GM23338 (cell line): Measurements from ENCODE around the gene TTC28. TPM values are rescaled to one million over a fixed set of nuclear protein-coding genes. Genes with fewer than 3 reads are reported as not detected.

ENCODE experiments used
- ATAC-seq: fragments of 200-7000 bp; cut with Tn5 transposase; 3 replicates; pipeline ENCODE4 v1.9.1; 2020
- DNase-seq: peaks from one replicate; pipeline ENCODE4 v3.0.0-alpha.2; 2015; ENCODE audit warnings: low spot score
- H2AFZ ChIP-seq: fragments of 200-600 bp; sonication (generic); 2 replicates; pipeline ENCODE4 v1.8.0; 2016; ENCODE audit warnings: antibody characterized with exemption, mild to moderate bottlenecking, moderate library complexity
- H3F3A ChIP-seq: fragments of 200-600 bp; sonication (generic); replicated peaks from 2 replicates; pipeline ENCODE4 v1.8.0; 2017; ENCODE audit warnings: antibody characterized with exemption, mixed run types, low read depth
- H3K27ac ChIP-seq: fragments of 200-600 bp; sonication (generic); 2 replicates; pipeline ENCODE4 v1.6.1; 2016; ENCODE audit warnings: low read depth
- H3K27me3 ChIP-seq: fragments of 200-600 bp; sonication (generic); 2 replicates; pipeline ENCODE4 v1.8.0; 2016; ENCODE audit warnings: mild to moderate bottlenecking, mixed run types, moderate library complexity; ENCODE audit not compliant: insufficient read depth
- H3K36me3 ChIP-seq: fragments of 200-600 bp; sonication (generic); 2 replicates; pipeline ENCODE4 v1.8.0; 2016; ENCODE audit warnings: mild to moderate bottlenecking; ENCODE audit not compliant: insufficient read depth
- H3K4me1 ChIP-seq: fragments of 200-600 bp; sonication (generic); 2 replicates; pipeline ENCODE4 v1.8.0; 2016; ENCODE audit warnings: mild to moderate bottlenecking, moderate library complexity; ENCODE audit not compliant: insufficient read depth
- H3K4me2 ChIP-seq: fragments of 200-600 bp; sonication (generic); 2 replicates; pipeline ENCODE4 v1.7.1; 2017; ENCODE audit warnings: mixed run types
- H3K4me3 ChIP-seq: fragments of 200-600 bp; sonication (generic); 2 replicates; pipeline ENCODE4 v1.6.1; 2016; ENCODE audit warnings: mixed run types
- H3K79me2 ChIP-seq: fragments of 200-600 bp; sonication (generic); replicated peaks from 2 replicates; pipeline ENCODE4 v1.8.0; 2017; ENCODE audit warnings: mild to moderate bottlenecking; ENCODE audit not compliant: insufficient read depth
- H3K9me2 ChIP-seq: fragments of 200-600 bp; sonication (generic); 2 replicates; pipeline ENCODE4 v1.8.0; 2017; ENCODE audit not compliant: insufficient read depth
- H4K20me1 ChIP-seq: fragments of 200-600 bp; sonication (generic); replicated peaks from 2 replicates; pipeline ENCODE4 v1.8.0; 2017; ENCODE audit warnings: mild to moderate bottlenecking; ENCODE audit not compliant: insufficient read depth
- H3K27ac Mint-ChIP-seq: 2 replicates; pipeline ENCODE4 v1.8.0; 2020; ENCODE audit warnings: inconsistent platforms, mild to moderate bottlenecking, moderate library complexity, mixed read lengths
- H3K27me3 Mint-ChIP-seq: 3 replicates; pipeline ENCODE4 v1.8.0; 2022; ENCODE audit warnings: low read depth, mild to moderate bottlenecking, moderate library complexity, mixed read lengths, inconsistent platforms; ENCODE audit not compliant: insufficient read depth, poor library complexity
- H3K36me3 Mint-ChIP-seq: 3 replicates; pipeline ENCODE4 v1.8.0; 2021; ENCODE audit warnings: low read depth, mild to moderate bottlenecking, inconsistent platforms, moderate library complexity, mixed read lengths
- H3K4me1 Mint-ChIP-seq: 3 replicates; pipeline ENCODE4 v1.8.0; 2020; ENCODE audit warnings: mild to moderate bottlenecking, inconsistent platforms, mixed read lengths
- H3K4me3 Mint-ChIP-seq: 3 replicates; pipeline ENCODE4 v1.8.0; 2021; ENCODE audit warnings: moderate library complexity, mild to moderate bottlenecking, inconsistent platforms, mixed read lengths
- H3K9me3 Mint-ChIP-seq: 3 replicates; pipeline ENCODE4 v1.8.0; 2020; ENCODE audit warnings: moderate library complexity, mild to moderate bottlenecking, inconsistent platforms, mixed read lengths
- CREB1 ChIP-seq: fragments of 250-450 bp; sonication (Bioruptor Pico); IDR thresholded peaks from 2 replicates; pipeline ENCODE4 v1.5.0; 2020; ENCODE audit warnings: low read depth, mild to moderate bottlenecking, moderate library complexity
- CTCF ChIP-seq, 2 experiments: fragments of 200-600 bp in 1 of 2; sonication (generic) in 1 of 2; conservative IDR thresholded peaks; 2 replicates each; pipeline versions ENCODE4 v1.5.1 to v1.6.1; 2016 to 2017; ENCODE audit warnings: antibody characterized with exemption in 2 of 2, low read depth in 2 of 2, mild to moderate bottlenecking in 2 of 2, moderate library complexity in 1 of 2
- ETS1 ChIP-seq: IDR thresholded peaks from 2 replicates; pipeline ENCODE4 v1.6.1; 2016; ENCODE audit warnings: antibody characterized with exemption
- NANOG ChIP-seq: IDR thresholded peaks from 2 replicates; pipeline ENCODE4 v1.6.1; 2016; ENCODE audit warnings: antibody characterized with exemption, borderline replicate concordance
- POLR2AphosphoS5 ChIP-seq: IDR thresholded peaks from 2 replicates; pipeline ENCODE4 v1.6.1; 2016; ENCODE audit warnings: antibody characterized with exemption, low read depth
- STAT1 ChIP-seq: IDR thresholded peaks from one replicate; pipeline ENCODE4 v1.6.1; 2016; ENCODE audit warnings: antibody characterized with exemption; ENCODE audit not compliant: unreplicated experiment
- ZNF114 ChIP-seq: fragments of 250-450 bp; sonication (Bioruptor Pico); IDR thresholded peaks from 2 replicates; pipeline ENCODE4 v1.5.0; 2020; ENCODE audit warnings: mild to moderate bottlenecking, moderate library complexity
- ZNF331 ChIP-seq: fragments of 250-450 bp; sonication (Bioruptor Pico); IDR thresholded peaks from 2 replicates; pipeline ENCODE4 v1.5.0; 2020; ENCODE audit warnings: low read depth, mild to moderate bottlenecking, moderate library complexity
- polyA plus RNA-seq: library from polyadenylated mRNA; unstranded; fragments of >200 nt; fragmentation: Nextera tagmentation; extraction: Ambion mirVana; gene quantifications from 2 replicates; pipeline ENCODE4 v1.2.1, GENCODE V29; 2016
- total RNA-seq: library from RNA; depleted of rRNA; stranded (reverse); fragments of >200 nt; shearing (Covaris generic); gene quantifications from 2 replicates; pipeline ENCODE4 v1.2.3, GENCODE V29; 2014
- TF ChIP-seq, protein P1 (sequence below): fragments of 250-450 bp; sonication (Bioruptor Pico); IDR thresholded peaks from 2 replicates; pipeline ENCODE4 v1.5.0; 2020; ENCODE audit warnings: mild to moderate bottlenecking, moderate library complexity
- TF ChIP-seq, protein P2 (sequence below): IDR thresholded peaks from one replicate; pipeline ENCODE4 v1.6.1; 2018; ENCODE audit warnings: antibody characterized with exemption; ENCODE audit not compliant: unreplicated experiment

Gene TTC28
- total and polyA plus RNA-seq, 2 experiments from 2014 or later = 4.5 to 16.1 TPM

GRCh38 chr22:27985323-27986275 is 694.0 kb downstream of the TTC28 start:
- no peak overlapping the region for H3K27ac Mint-ChIP-seq
- Histone ChIP-seq H3K4me3 (no peak overlapping the region), H3F3A (no peaks in the 10 kb centered on the region), H3K27me3 (no peaks in the 10 kb centered on the region), H2AFZ (no peak overlapping the region), H3K9me2 (no peaks in the 10 kb centered on the region), H3K27ac (no peak overlapping the region), H4K20me1 (no peaks in the 10 kb centered on the region), H3K4me2 (no peak overlapping the region), H3K36me3 (no peaks in the 10 kb centered on the region), H3K79me2 (no peaks in the 10 kb centered on the region), H3K4me1 (peaks cover 6% of the 10 kb centered on the region)
- H3K27me3 Mint-ChIP-seq = peaks cover 9% of the 10 kb centered on the region
- peaks cover 9% of the 10 kb centered on the region for H3K36me3 Mint-ChIP-seq
- TF ChIP-seq POLR2AphosphoS5 (no peak), ZNF331 (CRISPR knock-in tag) (no peak), CTCF (conservative IDR thresholded peaks at IDR 0.05; ENCODE audit: low read depth in 2 of 2) (no peak), ETS1 (no peak), STAT1 (no peak), NANOG (no peak), CREB1 (CRISPR knock-in tag) (no peak), ZNF114 (CRISPR knock-in tag) (no peak)
- TF ChIP-seq, protein P1, sequence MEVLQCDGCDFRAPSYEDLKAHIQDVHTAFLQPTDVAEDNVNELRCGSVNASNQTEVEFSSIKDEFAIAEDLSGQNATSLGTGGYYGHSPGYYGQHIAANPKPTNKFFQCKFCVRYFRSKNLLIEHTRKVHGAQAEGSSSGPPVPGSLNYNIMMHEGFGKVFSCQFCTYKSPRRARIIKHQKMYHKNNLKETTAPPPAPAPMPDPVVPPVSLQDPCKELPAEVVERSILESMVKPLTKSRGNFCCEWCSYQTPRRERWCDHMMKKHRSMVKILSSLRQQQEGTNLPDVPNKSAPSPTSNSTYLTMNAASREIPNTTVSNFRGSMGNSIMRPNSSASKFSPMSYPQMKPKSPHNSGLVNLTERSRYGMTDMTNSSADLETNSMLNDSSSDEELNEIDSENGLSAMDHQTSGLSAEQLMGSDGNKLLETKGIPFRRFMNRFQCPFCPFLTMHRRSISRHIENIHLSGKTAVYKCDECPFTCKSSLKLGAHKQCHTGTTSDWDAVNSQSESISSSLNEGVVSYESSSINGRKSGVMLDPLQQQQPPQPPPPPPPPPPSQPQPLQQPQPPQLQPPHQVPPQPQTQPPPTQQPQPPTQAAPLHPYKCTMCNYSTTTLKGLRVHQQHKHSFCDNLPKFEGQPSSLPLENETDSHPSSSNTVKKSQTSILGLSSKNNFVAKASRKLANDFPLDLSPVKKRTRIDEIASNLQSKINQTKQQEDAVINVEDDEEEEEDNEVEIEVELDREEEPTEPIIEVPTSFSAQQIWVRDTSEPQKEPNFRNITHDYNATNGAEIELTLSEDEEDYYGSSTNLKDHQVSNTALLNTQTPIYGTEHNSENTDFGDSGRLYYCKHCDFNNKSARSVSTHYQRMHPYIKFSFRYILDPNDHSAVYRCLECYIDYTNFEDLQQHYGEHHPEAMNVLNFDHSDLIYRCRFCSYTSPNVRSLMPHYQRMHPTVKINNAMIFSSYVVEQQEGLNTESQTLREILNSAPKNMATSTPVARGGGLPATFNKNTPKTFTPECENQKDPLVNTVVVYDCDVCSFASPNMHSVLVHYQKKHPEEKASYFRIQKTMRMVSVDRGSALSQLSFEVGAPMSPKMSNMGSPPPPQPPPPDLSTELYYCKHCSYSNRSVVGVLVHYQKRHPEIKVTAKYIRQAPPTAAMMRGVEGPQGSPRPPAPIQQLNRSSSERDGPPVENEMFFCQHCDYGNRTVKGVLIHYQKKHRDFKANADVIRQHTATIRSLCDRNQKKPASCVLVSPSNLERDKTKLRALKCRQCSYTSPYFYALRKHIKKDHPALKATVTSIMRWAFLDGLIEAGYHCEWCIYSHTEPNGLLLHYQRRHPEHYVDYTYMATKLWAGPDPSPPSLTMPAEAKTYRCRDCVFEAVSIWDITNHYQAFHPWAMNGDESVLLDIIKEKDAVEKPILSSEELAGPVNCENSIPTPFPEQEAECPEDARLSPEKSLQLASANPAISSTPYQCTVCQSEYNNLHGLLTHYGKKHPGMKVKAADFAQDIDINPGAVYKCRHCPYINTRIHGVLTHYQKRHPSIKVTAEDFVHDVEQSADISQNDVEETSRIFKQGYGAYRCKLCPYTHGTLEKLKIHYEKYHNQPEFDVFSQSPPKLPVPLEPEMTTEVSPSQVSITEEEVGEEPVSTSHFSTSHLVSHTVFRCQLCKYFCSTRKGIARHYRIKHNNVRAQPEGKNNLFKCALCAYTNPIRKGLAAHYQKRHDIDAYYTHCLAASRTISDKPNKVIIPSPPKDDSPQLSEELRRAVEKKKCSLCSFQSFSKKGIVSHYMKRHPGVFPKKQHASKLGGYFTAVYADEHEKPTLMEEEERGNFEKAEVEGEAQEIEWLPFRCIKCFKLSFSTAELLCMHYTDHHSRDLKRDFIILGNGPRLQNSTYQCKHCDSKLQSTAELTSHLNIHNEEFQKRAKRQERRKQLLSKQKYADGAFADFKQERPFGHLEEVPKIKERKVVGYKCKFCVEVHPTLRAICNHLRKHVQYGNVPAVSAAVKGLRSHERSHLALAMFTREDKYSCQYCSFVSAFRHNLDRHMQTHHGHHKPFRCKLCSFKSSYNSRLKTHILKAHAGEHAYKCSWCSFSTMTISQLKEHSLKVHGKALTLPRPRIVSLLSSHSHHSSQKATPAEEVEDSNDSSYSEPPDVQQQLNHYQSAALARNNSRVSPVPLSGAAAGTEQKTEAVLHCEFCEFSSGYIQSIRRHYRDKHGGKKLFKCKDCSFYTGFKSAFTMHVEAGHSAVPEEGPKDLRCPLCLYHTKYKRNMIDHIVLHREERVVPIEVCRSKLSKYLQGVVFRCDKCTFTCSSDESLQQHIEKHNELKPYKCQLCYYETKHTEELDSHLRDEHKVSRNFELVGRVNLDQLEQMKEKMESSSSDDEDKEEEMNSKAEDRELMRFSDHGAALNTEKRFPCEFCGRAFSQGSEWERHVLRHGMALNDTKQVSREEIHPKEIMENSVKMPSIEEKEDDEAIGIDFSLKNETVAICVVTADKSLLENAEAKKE (CRISPR knock-in tag) = no peak
- TF ChIP-seq, protein P2, sequence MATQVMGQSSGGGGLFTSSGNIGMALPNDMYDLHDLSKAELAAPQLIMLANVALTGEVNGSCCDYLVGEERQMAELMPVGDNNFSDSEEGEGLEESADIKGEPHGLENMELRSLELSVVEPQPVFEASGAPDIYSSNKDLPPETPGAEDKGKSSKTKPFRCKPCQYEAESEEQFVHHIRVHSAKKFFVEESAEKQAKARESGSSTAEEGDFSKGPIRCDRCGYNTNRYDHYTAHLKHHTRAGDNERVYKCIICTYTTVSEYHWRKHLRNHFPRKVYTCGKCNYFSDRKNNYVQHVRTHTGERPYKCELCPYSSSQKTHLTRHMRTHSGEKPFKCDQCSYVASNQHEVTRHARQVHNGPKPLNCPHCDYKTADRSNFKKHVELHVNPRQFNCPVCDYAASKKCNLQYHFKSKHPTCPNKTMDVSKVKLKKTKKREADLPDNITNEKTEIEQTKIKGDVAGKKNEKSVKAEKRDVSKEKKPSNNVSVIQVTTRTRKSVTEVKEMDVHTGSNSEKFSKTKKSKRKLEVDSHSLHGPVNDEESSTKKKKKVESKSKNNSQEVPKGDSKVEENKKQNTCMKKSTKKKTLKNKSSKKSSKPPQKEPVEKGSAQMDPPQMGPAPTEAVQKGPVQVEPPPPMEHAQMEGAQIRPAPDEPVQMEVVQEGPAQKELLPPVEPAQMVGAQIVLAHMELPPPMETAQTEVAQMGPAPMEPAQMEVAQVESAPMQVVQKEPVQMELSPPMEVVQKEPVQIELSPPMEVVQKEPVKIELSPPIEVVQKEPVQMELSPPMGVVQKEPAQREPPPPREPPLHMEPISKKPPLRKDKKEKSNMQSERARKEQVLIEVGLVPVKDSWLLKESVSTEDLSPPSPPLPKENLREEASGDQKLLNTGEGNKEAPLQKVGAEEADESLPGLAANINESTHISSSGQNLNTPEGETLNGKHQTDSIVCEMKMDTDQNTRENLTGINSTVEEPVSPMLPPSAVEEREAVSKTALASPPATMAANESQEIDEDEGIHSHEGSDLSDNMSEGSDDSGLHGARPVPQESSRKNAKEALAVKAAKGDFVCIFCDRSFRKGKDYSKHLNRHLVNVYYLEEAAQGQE = no peak
- no peak overlapping the region for H3K4me3 Mint-ChIP-seq
- H3K9me3 Mint-ChIP-seq = no peaks in the 10 kb centered on the region
- no peak for DNase-seq
- H3K4me1 Mint-ChIP-seq = peaks cover 9% of the 10 kb centered on the region
- ATAC-seq = no peak
